ENCODE data around the gene TRAF1.

The TRAF1 gene

GRCh38 chr9:120861935-120862334 lies 64.7 kb downstream of the TRAF1 start:
- no peaks in the 10 kb centered on the region for H3K9me2 ChIP-seq (replicated peaks; ENCODE audit: insufficient read depth, low read length)
- no peaks in the 10 kb centered on the region for H3K9me3 ChIP-seq (ENCODE audit: insufficient read depth, low read length)
- H3F3A ChIP-seq (ENCODE audit: insufficient read depth): no peaks in the 10 kb centered on the region
- H3K27me3 ChIP-seq (ENCODE audit: low read length): no peaks in the 10 kb centered on the region
- no peaks in the 10 kb centered on the region; the same call in 1 of the 2 replicates for H3K36me3 ChIP-seq (ENCODE audit: low read length)
- TF ChIP-seq CTCF (IDR thresholded peaks at IDR 0.05; ENCODE audit: insufficient read depth, low read length, poor library complexity, severe bottlenecking) (no peak), EZH2phosphoT487 (conservative IDR thresholded peaks at IDR 0.05; ENCODE audit: low read length) (no peak)
- H3K79me2 ChIP-seq (ENCODE audit: insufficient read depth, low read length): no peaks in the 10 kb centered on the region
- no peak overlapping the region for H2AFZ ChIP-seq (ENCODE audit: low read depth, low read length, severe bottlenecking)
- no peak overlapping the region for H3K27ac ChIP-seq (ENCODE audit: low read depth, low read length)
- H3K9ac ChIP-seq (ENCODE audit: low read length): no peak overlapping the region
- no peak overlapping the region for H3K4me2 ChIP-seq (ENCODE audit: low read depth, low read length, poor library complexity, severe bottlenecking)
- no peak overlapping the region for H3K4me3 ChIP-seq (ENCODE audit: insufficient read depth, low read length, poor library complexity, severe bottlenecking)
- H4K20me1 ChIP-seq (ENCODE audit: low read depth, low read length): no peaks in the 10 kb centered on the region

GRCh38 chr9:120860083-120860482 lies 66.5 kb downstream of the TRAF1 start:
- H3K79me2 ChIP-seq (ENCODE audit: insufficient read depth, low read length): no peaks in the 10 kb centered on the region
- no peaks in the 10 kb centered on the region for H3K9me3 ChIP-seq (ENCODE audit: insufficient read depth, low read length)
- no peak overlapping the region for H3K9ac ChIP-seq (ENCODE audit: low read length)
- no peak overlapping the region for H3K27ac ChIP-seq (ENCODE audit: low read depth, low read length)
- no peaks in the 10 kb centered on the region for H4K20me1 ChIP-seq (ENCODE audit: low read depth, low read length)
- no peak overlapping the region for H2AFZ ChIP-seq (ENCODE audit: low read depth, low read length, severe bottlenecking)
- H3K9me2 ChIP-seq (replicated peaks; ENCODE audit: insufficient read depth, low read length): no peaks in the 10 kb centered on the region
- H3F3A ChIP-seq (ENCODE audit: insufficient read depth): peaks cover 3% of the 10 kb centered on the region; the same call in 1 of the 2 replicates
- no peak for TF ChIP-seq CTCF (IDR thresholded peaks at IDR 0.05; ENCODE audit: insufficient read depth, low read length, poor library complexity, severe bottlenecking)
- TF ChIP-seq EZH2phosphoT487 (conservative IDR thresholded peaks at IDR 0.05; ENCODE audit: low read length): no peak
- H3K4me3 ChIP-seq (ENCODE audit: insufficient read depth, low read length, poor library complexity, severe bottlenecking): no peak overlapping the region
- H3K4me2 ChIP-seq (ENCODE audit: low read depth, low read length, poor library complexity, severe bottlenecking): no peak overlapping the region
- no peaks in the 10 kb centered on the region for H3K36me3 ChIP-seq (ENCODE audit: low read length)
- H3K27me3 ChIP-seq (ENCODE audit: low read length): no peaks in the 10 kb centered on the region

GRCh38 chr9:120859361-120859760 lies 67.2 kb downstream of the TRAF1 start:
- Histone ChIP-seq H3K79me2 (ENCODE audit: insufficient read depth, low read length) (no peaks in the 10 kb centered on the region), H3K36me3 (ENCODE audit: low read length) (no peaks in the 10 kb centered on the region), H3K9me3 (ENCODE audit: insufficient read depth, low read length) (no peaks in the 10 kb centered on the region), H2AFZ (ENCODE audit: low read depth, low read length, severe bottlenecking) (no peak overlapping the region), H3F3A (ENCODE audit: insufficient read depth) (peaks cover 10% of the 10 kb centered on the region; the same call in 1 of the 2 replicates), H3K9me2 (replicated peaks; ENCODE audit: insufficient read depth, low read length) (no peaks in the 10 kb centered on the region), H3K9ac (ENCODE audit: low read length) (no peak overlapping the region), H3K4me2 (ENCODE audit: low read depth, low read length, poor library complexity, severe bottlenecking) (no peak overlapping the region), H3K27ac (ENCODE audit: low read depth, low read length) (no peak overlapping the region), H4K20me1 (ENCODE audit: low read depth, low read length) (no peaks in the 10 kb centered on the region), H3K27me3 (ENCODE audit: low read length) (no peaks in the 10 kb centered on the region), H3K4me3 (ENCODE audit: insufficient read depth, low read length, poor library complexity, severe bottlenecking) (no peak overlapping the region)
- no peak for TF ChIP-seq CTCF (IDR thresholded peaks at IDR 0.05; ENCODE audit: insufficient read depth, low read length, poor library complexity, severe bottlenecking)
- no peak for TF ChIP-seq EZH2phosphoT487 (conservative IDR thresholded peaks at IDR 0.05; ENCODE audit: low read length)

Measured in SU-DHL-6 (cell line).